ENCODE measurements around the gene FAM149A.

- TF ChIP-seq CREB1 (CRISPR knock-in tag; IDR thresholded peaks at IDR 0.05): no peak
- no peak for TF ChIP-seq CTCF (IDR thresholded peaks at IDR 0.05)
- no peak for TF ChIP-seq SOX15 (CRISPR knock-in tag; IDR thresholded peaks at IDR 0.05)
- no peak for TF ChIP-seq ETV6 (CRISPR knock-in tag; IDR thresholded peaks at IDR 0.05)
- no peak for TF ChIP-seq E2F4 (CRISPR knock-in tag; IDR thresholded peaks at IDR 0.05; ENCODE audit: borderline replicate concordance, low read depth)
- TF ChIP-seq ZNF121 (CRISPR knock-in tag; IDR thresholded peaks at IDR 0.05): no peak
- TF ChIP-seq FOXP4 (CRISPR knock-in tag; IDR thresholded peaks at IDR 0.05): no peak
- no peak for TF ChIP-seq MLX (CRISPR knock-in tag; IDR thresholded peaks at IDR 0.05)
- TF ChIP-seq NR3C1 (CRISPR knock-in tag; conservative IDR thresholded peaks at IDR 0.05; ENCODE audit: low read depth): no peak
- TF ChIP-seq HMGA2 (CRISPR knock-in tag; IDR thresholded peaks at IDR 0.05): no peak
- no peak for TF ChIP-seq USF1 (CRISPR knock-in tag; IDR thresholded peaks at IDR 0.05)
- no peak for TF ChIP-seq ATF3 (CRISPR knock-in tag; conservative IDR thresholded peaks at IDR 0.05)
Measured at GRCh38 chr4:186170966-186171365, 66.5 kb downstream of the FAM149A start.

All from WTC11 (cell line).